Loucy (cell line): Measurements from ENCODE around the gene ITM2B.

ENCODE experiments used
- CTCF ChIP-seq: fragments of 200-600 bp; sonication (generic); conservative IDR thresholded peaks from 2 replicates; pipeline ENCODE4 v1.5.1; 2014; ENCODE audit warnings: mild to moderate bottlenecking, antibody characterized with exemption, low read length
- EZH2phosphoT487 ChIP-seq: fragments of 200-600 bp; IDR thresholded peaks from 2 replicates; pipeline ENCODE4 v1.6.1; 2018; ENCODE audit warnings: antibody characterized with exemption, mild to moderate bottlenecking, moderate library complexity, borderline replicate concordance

GRCh38 chr13:48251611-48252081, 18.6 kb downstream of the ITM2B start:
- no peak for TF ChIP-seq CTCF
- TF ChIP-seq EZH2phosphoT487, result no peak
